WTC11 (cell line): ENCODE results near the gene TUBGCP2.

Experiments used
- FOXJ3 ChIP-seq: sonication (generic); formaldehyde crosslinking; IDR thresholded peaks from 2 replicates; pipeline ENCODE4 v1.9.0; 2021; ENCODE audit warnings: missing genetic modification reagents, mild to moderate bottlenecking, borderline replicate concordance
- ZNF232 ChIP-seq: sonication (generic); formaldehyde crosslinking; IDR thresholded peaks from 2 replicates; pipeline ENCODE4 v1.8.0; 2022; ENCODE audit warnings: mild to moderate bottlenecking, missing genetic modification reagents
- TF ChIP-seq, protein P1 (sequence below): fragments of 200-600 bp; IDR thresholded peaks from 2 replicates; pipeline ENCODE4 v1.8.0; 2022; ENCODE audit warnings: antibody characterized with exemption

DNA sequence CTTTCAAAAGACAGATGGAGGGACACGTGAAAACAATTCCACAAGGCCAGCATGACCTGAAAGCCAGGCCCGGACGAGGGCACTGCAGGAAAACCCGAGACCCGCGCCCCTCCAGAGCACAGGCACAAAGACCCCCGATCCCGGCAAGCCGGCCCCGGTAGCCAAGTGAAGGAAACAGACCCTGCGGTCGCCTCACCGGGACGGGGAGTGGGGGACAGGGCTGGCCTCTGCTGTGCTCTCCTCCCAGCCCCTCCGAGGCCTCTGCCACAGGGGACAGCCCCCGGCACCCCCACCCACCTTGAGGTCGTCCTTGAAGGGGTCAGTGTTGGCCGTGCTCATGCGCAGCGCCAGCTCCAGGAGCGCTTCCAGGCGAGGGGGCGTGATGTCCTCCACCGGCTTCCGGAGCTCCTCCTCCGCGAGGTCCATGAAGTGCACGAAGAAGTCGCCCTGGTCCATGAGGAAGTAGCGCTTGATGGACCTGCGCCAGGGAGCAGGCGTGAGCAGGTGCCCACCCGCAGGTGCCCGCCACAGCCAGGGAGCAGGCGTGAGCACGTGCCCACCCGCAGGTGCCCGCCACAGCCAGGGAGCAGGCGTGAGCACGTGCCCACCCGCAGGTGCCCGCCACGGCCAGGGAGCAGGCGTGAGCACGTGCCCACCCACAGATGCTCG, 20.7 kb downstream of the TUBGCP2 start:
- TF ChIP-seq, protein P1, sequence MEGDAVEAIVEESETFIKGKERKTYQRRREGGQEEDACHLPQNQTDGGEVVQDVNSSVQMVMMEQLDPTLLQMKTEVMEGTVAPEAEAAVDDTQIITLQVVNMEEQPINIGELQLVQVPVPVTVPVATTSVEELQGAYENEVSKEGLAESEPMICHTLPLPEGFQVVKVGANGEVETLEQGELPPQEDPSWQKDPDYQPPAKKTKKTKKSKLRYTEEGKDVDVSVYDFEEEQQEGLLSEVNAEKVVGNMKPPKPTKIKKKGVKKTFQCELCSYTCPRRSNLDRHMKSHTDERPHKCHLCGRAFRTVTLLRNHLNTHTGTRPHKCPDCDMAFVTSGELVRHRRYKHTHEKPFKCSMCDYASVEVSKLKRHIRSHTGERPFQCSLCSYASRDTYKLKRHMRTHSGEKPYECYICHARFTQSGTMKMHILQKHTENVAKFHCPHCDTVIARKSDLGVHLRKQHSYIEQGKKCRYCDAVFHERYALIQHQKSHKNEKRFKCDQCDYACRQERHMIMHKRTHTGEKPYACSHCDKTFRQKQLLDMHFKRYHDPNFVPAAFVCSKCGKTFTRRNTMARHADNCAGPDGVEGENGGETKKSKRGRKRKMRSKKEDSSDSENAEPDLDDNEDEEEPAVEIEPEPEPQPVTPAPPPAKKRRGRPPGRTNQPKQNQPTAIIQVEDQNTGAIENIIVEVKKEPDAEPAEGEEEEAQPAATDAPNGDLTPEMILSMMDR = no peak
- no peak for TF ChIP-seq ZNF232 (CRISPR knock-in tag)
- TF ChIP-seq FOXJ3 (CRISPR knock-in tag) = no peak
